CD4-positive, alpha-beta T cell treated with Interleukin-4 for 1 hour (primary cell): ENCODE measurements around the gene ADAM12.
"Not testable (repeated sequence)": the region's sequence is repeated elsewhere in the genome, so short reads cannot be mapped to it uniquely, and the experiment has no call there.

ENCODE experiments used
- DNase-seq, 2 donors: peaks; one replicate each; pipeline ENCODE4 v3.0.0-alpha.2; 2020 to 2022

The ADAM12 gene

GRCh38 chr10:126256864-126257263, 131.4 kb downstream of the ADAM12 start:
- no peak for DNase-seq

GRCh38 chr10:126255313-126255712, 133.0 kb downstream of the ADAM12 start:
- no peak for DNase-seq

DNA sequence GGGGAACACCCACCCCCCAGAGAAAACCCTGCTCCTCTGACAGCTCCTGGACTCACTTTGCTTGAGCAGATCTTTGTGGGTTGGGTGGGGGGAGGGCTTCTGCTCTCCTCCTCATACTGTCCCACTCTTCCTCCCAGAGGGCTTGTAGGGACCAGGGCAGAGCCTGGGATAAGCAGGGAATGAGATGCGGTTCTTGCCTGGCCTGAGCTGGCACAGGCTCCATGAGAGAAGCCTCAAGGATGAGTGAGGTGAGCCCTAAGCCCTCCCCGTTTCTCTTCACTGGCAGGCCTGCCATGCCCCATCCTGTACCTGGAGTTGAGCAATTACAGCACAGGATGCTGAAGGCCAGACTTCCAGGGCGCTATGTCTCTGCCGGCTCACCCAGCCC, 134.7 kb downstream of the ADAM12 start:
- no peak for DNase-seq

- DNase-seq = no peak
These were observed 135.2 kb downstream of the ADAM12 start for GRCh38 chr10:126252884-126253610.

DNA sequence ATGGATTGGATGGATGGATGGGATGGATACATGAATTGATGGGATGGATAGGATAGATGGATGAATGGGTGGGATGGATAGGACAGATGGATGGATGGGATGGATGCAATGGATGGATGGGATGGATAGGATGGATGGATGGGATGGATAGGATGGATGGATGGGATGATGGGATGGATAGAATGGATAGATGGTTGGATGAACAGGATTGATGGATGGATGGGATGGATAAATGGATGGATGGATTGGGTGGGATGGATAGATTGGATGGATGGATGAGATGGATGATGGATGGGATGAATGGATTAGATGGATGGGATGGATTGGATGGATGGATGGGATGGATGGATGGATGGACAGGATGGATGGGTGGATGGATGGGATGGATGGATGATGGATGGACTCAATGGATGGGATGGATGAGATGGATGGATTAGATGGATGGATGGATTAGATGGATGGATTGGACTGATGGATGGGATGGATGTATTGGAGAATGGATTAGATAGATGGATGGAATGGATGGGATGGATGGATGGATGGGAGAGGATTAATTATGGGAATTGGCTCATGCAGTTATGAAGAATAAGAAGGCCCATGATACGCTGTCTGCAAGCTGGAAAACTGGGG, 136.4 kb downstream of the ADAM12 start:
- no peak for DNase-seq

DNA sequence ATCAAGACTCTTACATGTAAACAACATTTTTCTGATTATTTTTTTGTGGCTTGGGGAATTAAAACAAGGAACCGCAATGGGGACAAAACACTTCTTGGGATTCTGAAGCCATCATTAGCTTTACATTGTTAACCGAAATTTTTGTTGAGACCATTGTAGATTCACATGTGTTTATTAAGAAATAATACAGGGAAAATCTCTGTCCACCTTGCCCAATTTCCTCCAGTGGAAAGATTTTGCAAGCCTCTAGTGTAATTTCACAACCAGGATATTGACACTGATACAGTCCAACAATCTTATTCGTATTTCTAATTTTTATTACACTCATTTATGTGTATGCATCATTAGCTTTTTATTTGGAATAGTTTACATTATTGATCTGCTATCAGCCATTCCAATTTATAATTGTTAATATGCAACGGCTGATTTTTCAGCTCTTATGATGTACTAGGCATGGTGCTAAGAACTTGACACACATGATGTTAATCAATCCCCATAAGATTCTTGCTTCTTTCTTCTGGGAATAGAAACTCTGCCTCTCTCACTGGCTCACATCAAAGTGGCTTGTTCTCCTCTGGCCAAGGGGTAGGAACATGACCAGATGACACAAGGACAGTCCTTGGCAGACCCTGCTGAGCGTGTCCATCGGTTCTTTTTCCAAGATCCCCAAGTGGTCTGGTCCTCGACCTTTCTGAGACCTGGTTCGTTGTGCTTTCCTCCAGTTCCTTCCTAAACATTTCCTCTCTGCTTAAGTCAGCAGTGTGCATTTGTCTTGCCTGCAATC, 137.6 kb downstream of the ADAM12 start:
- no peak for DNase-seq

DNA sequence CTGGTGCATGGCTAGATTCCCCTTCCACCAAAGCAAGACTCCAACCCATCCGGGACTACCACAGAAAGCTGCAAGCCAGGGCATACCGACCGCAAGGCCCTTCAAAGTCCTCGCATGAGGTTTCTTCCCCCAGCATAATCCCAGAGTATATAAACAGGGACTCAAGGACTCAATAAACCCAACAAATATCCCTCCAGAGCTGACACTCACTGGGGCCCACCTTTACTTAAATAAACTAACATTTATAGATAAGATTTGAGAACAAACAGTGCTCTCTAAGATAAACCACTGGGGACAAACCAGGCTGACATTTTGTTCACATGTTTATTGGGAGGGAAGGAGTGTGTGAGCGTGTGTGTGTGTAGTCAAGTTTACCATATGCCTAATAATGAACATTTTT, 138.2 kb downstream of the ADAM12 start:
- DNase-seq = no peak

GRCh38 chr10:126247446-126247975, 140.8 kb downstream of the ADAM12 start:
- no peak for DNase-seq

DNA sequence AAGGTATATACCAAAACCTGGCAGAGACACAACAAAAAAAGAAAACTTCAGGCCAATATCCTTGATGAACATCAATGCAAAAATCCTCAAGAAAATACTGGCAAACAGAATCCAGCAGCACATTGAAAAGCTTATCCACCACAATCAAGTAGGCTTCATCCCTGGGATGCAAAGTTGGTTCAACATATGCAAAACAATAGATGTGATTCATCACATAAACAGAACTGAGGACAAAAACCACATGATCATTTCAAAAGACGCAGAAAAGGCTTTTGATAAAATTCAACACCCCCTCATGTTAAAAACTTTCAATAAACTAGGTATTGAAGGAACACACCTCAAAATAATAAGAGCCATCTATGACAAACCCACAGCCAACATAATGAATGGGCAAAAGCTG, 141.9 kb downstream of the ADAM12 start:
- not testable (repeated sequence) for DNase-seq

GRCh38 chr10:126245501-126245900, 142.8 kb downstream of the ADAM12 start:
- no peak for DNase-seq

DNA sequence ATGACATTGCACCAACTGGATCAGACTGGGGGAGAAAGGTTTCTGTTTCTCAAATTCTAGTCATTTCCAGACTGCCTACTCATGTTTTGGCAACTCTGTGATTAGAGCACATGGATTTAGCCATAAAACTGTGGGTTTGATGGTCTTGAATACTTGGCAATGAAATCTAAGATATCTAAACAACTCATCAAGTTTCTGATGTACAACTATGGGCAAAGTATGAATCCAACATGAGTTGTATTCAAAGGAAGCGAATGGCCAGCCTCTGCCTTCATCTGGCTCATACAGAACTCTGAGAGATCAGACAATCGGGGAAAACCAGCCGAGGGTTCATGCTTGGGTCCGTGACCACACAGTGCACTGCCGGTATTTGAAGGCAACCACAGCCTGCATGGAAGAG, 144.3 kb downstream of the ADAM12 start:
- DNase-seq = no peak

GRCh38 chr10:126243306-126243705, 145.0 kb downstream of the ADAM12 start:
- DNase-seq = no peak

GRCh38 chr10:126242397-126243260, 145.6 kb downstream of the ADAM12 start:
- DNase-seq = no peak

- no peak for DNase-seq
These were observed 147.8 kb downstream of the ADAM12 start for GRCh38 chr10:126240483-126240882.

DNA sequence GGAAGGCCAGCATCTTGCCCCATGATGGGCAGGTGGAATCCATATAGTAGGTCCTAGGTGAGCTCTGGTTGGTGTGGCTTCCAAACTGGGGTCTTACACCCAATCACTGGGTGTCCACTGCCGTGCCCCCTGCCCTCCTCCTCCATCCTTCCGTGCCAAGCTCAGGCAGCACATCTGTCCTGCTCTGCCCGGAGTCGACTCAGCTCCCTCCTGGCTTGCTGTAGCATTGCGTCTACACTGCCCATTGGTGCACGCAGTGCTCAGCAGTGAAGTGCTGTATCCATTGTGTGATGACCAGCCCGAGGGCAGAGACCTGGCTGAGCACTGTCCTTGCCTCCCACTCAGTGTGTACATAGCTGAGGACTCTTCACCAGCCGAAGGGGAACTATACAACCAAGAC, 148.4 kb downstream of the ADAM12 start:
- DNase-seq = no peak

DNA sequence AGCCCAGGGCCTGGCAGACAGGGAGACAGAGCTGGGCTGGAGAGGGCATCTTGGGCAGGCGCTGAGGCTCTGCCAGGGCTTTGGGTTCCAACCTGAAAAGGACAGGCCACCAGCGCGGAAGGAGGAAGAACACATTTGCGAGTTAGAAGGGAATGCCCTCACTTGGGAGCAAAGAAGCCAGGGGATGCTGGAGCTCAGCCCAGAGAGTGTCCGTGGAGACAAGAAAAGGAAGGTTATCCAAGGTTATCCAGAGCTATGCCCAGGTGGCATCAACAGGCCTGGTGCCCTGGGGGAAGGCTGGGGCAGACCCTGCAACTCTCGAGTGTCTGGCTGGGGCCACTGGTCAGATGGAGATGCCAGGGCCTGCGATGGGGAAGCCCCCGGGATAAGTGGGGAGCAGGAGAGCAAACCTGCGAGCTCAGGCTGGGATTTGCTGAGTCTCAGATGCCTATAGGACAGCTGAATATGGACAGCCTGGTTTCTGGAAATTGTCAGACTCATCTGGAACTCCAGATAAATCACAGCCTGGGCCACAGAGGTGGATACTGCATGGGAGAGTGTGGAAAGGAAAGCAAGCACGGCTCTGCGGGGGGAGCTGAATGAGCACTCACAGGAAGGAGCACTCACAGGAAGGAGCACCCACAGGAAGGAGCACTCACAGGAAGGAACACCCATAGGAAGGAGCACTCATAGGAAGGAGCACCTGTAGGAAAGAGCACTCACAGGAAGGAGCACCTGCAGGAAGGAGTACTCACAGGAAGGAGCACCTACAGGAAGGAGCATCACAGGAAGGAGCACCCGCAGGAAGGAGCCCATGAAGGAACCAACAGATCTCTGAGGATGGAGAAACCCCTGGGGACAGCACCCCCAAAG, 152.1 kb downstream of the ADAM12 start:
- DNase-seq = no peak

GRCh38 chr10:126235091-126235978, 152.9 kb downstream of the ADAM12 start:
- DNase-seq = no peak

DNA sequence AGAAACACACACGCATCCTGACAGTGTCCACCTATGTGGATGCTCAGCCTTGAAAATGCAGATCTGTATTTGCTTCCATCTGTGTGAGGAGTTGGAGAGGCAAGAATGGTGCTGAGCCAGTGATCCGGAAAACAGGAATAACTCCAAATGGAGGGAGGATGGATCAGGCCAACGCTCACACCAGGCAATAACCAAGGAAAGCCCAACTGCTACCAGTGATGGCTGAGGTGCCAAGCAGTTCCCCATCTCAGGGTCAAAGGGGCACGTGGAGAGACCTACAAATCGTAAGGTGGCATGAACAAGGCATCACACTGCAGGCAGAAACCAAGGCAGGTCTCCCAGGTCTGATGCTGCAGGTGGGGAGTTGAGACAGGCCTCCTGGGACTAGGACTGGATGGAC, 153.6 kb downstream of the ADAM12 start:
- DNase-seq = no peak

DNA sequence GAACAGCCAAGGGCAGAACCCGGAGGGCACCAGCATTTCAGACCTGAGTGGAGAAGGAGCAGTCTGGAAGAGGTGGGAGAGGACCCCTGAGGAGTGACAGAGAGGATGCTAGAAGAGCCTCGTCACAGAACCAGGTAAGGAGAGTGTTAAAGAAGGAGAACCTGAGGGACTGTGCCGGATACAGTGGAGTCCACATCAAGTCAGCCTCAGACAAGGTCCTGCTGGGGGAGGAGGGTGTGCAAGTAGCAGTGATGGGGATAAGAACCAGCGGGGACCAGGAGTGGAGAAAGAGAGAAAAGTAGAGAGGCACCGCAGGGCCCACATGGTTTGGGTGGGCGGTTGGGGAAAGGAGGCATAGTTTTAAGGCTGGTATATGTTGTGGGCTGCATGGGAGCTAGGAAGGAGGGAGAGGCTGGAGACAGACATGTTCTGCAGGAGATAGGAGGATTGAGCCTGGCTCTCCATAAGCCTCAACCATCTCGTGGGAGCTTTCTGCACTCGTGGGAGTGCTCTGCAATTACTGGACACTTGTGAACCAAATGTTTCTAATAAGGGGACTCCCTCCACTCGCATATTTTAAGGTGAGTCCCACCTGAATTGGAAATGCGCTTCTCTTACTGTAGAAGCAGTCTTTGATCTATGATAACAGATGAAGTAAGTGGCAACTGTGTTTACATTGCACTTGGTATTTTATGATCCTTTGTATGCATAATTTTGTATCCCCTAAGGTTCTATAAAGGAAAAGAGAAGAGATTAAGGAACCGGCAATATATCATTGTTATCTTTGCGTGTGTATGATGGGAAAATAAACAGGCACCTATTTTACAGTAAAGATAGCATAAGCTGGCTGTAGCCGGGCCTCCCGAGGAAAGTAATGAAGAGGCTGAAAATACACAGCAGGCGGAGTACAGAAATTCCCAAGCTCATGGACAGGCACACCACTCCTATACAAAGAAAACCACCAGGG, 154.8 kb downstream of the ADAM12 start:
- no peak for DNase-seq
